ENCODE data around the gene SPATA19.

DNA sequence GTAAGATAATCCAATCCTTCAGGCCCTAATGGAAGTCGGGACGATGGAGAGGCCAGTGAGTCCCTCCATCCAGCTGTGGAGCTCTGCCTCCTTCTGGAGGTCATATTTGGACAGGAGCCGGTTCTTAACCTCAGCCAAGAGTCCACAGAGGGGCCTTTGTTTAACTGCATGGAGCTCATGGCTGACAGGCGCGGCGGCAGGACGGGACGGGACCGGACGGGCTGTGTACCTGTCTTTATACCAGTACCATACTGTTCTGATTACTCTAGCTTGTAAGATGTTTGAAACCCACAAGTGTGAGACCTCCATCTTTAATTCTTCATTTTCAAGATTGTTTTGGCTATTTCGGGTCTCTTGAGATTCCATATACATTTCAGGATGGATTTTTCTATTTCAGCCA, 20.2 kb upstream of the SPATA19 start:
- TF ChIP-seq POLR2A (IDR thresholded peaks at IDR 0.05; ENCODE audit: low read depth, low read length) (no peak), RAD21 (IDR thresholded peaks at IDR 0.05; ENCODE audit: low read length) (no peak), MAFK (IDR thresholded peaks at IDR 0.05; ENCODE audit: low read depth, low read length) (no peak), MXI1 (IDR thresholded peaks at IDR 0.05; ENCODE audit: borderline replicate concordance, low read depth, low read length) (no peak), RFX5 (IDR thresholded peaks at IDR 0.05; ENCODE audit: low read depth, low read length) (no peak)
- TF ChIP-seq, protein P1, sequence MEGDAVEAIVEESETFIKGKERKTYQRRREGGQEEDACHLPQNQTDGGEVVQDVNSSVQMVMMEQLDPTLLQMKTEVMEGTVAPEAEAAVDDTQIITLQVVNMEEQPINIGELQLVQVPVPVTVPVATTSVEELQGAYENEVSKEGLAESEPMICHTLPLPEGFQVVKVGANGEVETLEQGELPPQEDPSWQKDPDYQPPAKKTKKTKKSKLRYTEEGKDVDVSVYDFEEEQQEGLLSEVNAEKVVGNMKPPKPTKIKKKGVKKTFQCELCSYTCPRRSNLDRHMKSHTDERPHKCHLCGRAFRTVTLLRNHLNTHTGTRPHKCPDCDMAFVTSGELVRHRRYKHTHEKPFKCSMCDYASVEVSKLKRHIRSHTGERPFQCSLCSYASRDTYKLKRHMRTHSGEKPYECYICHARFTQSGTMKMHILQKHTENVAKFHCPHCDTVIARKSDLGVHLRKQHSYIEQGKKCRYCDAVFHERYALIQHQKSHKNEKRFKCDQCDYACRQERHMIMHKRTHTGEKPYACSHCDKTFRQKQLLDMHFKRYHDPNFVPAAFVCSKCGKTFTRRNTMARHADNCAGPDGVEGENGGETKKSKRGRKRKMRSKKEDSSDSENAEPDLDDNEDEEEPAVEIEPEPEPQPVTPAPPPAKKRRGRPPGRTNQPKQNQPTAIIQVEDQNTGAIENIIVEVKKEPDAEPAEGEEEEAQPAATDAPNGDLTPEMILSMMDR (conservative IDR thresholded peaks at IDR 0.05; ENCODE audit: low read depth, low read length), result no peak
